ENCODE measurements around the gene AHNAK.
"Not testable (repeated sequence)": the region's sequence is repeated elsewhere in the genome, so short reads cannot be mapped to it uniquely, and the experiment has no call there.

The AHNAK gene

DNA sequence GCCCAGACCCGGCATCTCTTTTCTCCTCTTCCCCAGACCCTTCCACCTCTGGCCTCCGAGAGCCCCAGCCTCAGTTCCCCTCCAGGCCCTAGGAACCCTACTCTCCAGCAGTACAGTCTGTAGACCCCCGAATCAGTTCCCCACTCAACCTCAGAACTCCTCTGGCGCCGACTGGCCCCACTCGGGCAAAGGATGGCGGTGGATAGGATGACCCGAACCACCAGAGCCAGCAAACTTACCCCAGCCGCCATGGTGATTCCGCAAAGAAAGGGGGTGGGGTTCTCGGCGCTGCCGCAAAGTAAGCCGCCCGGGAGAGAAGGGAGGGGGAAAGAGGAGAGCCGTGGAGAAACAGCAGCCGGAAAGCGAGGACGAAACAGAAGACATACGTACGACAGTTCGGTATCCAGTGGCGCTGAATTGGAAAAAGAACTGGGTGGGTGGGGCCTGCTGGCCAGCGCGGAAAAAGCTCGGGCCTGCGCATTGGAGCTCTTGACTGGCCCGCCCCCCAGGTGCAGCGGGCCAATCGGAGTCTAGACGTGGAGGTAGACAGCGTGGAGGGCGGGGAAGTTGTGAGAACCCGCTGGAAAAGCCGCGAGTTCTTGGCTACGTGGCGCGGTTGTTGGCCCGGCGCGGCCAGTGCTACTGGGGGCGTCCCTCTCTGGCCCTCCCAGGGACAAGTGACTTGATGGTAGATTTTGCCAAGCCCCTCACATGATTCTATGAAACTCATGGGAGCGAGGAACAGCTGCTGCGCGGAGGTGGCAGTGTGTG is 27.2 kb upstream of the AHNAK start, which contains the start of gene EEF1G:
EEF1G (minus strand) TSS at position 300 of the 771 bp plus-strand sequence; CDS start at position 251, 49 bp downstream.
- DNase-seq (ENCODE audit: low read depth, low spot score), result peak; percentile 100

DNA sequence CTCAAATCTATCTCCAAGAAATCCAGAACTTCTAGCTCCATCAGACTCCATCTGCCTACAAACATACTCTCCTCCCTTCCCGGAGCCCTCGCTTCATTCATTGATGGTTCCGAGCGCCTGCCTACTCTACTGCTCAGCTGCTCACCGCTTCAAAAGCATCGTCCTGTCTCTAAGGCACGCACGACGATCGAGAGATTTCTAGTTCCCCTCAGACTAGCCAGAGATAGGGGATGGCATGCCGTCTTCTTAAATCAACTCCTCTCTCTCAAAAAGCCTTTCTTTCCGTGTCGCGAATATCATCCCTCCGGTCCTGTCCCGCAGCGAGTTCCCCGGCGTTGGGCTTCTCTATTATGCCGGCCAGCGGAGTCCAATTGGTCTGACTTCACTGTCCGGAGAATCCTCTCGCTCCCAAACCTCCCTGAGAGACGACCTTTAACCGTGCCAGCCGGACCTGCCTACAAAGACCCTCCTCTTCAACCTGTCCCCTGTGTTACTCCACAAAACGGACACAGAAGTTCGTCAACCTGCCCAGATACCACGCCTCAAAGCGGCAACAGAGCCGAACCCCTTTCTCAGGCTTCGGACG is 26.5 kb upstream of the AHNAK start:
- no peak for DNase-seq (ENCODE audit: low read depth, low spot score)

DNA sequence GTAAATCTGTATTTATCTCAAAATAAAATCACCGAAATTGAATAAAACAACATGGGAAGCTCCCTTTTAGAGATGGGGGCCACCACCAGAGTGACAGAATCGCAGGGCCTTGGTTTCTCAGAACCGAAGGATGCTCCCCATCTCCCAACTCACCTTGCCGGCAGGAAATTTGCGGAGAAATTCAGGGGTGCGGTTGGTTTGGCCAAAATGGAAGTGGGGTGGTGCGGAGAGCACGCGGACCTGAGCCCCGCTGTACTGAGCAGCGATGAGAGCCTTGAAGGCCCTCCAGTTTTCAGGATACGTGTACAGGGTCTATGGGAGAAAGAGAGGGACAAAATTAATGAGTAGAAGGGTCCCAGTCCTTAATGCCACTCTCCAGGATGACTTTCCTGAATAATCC is 25.8 kb upstream of the AHNAK start:
- no peak for DNase-seq (ENCODE audit: low read depth, low spot score)

DNA sequence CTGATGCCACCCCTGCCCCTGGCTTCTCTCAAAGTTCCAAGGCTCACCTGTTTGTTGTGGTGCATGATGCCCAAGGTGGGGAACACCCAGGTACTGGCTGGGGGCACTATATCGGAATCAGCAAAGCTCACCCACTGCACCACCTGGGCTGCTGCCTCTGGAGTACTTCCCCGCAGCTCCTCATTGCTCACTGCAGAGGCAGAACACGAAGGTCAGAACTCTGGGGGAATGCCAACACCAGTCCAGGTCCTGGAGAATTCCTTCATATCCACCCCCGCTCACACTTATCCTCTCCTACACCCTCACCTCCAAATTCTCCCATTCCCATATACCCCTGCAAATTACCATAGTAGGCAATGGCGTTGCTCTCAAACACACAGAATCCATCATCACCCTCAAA is 24.9 kb upstream of the AHNAK start:
- not testable (repeated sequence) for DNase-seq (ENCODE audit: low read depth, low spot score)

DNA sequence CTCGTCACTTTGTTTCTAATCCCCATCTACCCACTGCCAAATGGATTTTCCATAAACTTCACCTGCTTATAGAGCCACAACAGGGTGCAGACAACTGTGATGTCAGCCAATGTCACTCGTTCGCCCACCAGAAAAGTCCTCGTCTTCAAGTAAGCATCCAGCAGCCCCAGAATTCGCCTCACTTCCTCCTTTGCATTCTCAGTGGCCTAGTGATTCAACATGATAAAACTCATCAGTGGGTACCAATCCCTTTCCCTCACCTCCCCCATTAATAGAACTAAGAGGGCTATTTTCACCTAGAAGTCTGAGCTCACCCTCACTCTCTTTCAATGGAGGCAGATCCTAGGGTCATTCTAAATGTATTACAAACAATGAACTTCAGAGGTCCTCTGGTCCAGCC is 24.3 kb upstream of the AHNAK start:
- DNase-seq (ENCODE audit: low read depth, low spot score), result not testable (repeated sequence)

DNA sequence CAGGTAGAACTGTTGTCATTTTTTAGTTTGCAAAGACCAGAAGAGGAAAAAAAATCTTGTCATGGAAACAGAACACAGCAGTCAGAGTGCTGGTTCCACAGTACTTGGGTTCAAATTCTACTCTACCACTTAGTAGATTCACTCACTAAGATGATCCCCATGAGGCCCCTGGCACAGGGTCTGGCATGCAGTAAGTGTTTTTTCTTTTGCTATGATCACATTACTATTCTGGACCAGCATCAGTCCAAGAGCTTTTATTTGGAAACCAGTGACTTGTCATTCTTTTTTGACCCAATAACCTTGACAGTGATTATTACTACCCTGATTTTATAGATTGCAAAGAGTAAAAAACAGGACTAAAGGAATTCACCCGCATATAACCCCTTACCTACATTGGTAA is 23.0 kb upstream of the AHNAK start:
- no peak for DNase-seq (ENCODE audit: low read depth, low spot score)

DNA sequence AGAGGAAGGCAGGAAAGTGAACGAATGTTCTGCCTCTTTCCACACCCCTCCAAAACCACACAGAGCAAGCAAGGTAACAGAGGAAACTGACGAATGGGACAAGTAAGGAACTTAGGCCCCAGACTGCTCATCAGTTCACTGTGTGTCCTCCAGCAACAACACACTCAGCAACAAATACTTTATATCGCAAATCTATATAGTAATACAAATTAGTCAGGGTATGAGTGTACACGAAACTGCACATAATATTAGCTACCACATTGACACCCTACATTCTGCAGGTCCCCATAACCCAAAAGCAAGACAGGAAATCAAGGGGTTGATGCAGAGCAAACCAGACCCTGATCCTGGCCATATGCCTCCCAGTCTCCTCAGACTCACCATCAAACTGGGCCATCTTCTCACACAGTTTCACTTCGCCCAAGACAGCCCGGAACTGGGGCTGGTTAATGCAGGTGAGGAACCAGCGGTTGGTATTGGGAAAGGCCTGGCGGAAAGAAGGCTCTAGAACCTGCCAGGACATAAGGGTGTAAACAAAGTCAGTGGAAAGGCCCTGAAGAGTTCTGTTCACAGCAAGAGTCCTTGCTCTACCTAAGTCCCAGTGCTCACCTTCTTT is 20.5 kb upstream of the AHNAK start:
- no peak for DNase-seq (ENCODE audit: low read depth, low spot score)

DNA sequence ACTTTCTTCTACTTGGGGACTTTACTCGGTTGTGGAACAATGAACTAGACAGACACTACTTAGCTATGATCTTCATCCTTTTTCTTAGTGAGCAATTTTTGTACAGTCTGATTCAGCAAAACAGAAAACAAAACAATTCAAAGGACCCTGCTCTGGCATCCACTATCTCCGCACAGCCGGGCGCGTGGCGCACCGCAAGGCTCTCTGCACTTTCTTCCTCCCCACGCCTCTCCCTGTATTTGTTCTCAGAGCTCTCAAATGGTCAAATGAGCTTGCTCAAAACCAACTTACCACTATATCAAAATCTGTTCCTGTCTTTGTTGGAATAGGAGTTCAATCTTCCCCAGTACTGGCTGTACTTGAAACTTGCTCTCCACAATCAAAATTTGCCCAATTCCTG is 19.6 kb upstream of the AHNAK start:
- no peak for DNase-seq (ENCODE audit: low read depth, low spot score)

DNA sequence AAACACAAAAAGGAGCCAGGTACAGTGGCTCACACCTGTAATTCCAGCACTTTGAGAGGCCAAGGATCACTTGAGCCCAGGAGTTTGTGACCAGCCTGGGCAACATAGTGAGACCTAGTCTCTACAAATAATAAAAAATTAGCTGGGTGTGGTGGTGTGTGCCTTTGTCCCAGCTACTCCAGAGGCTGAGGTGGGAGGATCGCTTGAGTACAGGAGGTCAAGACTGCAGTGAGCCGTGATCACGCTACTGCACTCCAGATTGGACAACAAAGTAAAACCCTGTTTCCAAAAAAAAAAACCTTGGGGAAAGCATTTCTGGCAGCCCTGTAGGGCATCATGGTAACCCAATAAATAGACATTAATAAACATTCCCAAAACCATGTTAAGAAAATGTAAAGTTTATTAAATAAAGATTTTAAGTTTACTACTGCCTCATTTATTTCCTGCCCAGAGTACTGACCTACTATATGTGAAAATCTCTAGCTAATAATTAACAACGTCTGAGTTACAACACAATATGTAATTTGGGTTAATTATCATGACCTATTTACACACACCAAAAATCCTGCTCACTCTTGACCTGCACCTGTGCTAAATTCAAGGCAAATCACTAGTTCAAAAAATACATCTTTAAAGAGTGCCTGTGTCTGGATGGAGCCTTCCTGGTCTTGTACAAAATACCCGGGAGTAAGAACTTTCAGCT is 18.6 kb upstream of the AHNAK start:
- DNase-seq (ENCODE audit: low read depth, low spot score), result no peak

DNA sequence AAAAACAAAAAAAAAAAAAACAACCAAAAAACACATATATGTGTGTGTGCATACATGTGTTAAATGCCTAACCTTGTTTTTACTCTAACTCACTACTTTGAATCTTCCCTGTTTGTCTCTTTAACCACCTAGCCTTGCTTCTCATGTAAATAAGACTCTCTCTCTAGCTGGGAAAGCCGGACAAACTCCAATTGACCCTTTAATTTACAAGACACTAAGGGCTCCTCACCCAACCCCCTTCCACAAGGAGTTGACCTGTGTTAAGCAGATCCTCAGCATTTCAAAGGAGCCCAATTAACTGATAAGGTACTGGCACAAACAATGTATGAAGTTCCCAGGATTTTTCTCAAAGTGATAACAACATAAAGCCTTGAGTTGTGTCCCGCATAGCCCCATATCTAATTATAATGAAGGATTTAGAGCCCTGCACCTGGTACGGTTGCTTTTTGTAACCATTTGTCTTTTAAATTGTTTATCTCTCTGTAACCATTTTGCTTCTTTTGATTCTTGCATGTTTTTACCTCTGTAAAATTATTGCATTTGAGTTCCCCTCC is 15.1 kb upstream of the AHNAK start:
- not testable (repeated sequence) for DNase-seq (ENCODE audit: low read depth, low spot score)

DNA sequence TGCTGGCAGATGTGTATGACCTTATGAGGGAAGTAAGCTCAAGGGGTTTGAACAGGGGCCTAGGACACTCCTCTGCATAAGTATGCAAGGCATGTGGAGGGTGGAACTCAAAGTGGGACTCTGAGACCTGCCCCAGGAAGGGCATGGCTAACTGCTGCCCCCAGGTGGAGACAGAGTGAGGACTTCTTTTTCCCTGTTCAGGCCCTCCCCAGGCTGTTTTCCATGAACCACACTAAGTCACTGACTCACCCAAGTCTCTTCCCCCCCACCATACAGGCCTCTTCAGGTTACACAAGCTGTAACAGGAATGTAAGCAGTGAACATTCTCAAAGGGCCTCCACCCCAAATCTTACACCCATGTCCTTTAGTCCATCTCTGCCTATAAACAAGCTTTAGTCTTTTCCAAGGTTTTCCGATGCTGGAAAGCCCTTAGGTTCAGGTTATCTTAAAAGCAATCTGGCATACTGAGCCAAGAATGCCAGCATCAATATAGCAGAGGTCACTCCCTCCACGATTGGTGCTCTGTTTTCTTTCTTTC is 14.0 kb upstream of the AHNAK start:
- DNase-seq (ENCODE audit: low read depth, low spot score), result peak; percentile 93

DNA sequence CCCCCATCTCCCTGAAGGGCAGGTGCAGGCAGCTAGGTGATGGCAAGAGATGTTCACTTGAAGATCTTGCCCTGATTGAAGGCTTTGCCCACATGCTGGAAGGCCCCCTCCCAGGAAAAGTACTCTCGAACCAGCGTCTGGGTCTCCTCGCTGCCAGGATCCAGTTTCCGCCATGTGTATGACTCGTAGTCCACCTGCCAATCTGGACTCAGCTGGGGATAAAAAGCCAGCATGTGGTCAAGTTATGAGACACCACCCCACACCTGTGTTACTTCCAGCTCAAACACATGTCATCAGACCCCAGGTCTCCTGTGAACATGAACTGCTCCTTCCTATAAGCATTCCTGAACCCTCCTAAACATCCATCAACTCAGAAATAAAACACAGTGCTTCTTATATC is 13.0 kb upstream of the AHNAK start:
- DNase-seq (ENCODE audit: low read depth, low spot score), result not testable (repeated sequence)

DNA sequence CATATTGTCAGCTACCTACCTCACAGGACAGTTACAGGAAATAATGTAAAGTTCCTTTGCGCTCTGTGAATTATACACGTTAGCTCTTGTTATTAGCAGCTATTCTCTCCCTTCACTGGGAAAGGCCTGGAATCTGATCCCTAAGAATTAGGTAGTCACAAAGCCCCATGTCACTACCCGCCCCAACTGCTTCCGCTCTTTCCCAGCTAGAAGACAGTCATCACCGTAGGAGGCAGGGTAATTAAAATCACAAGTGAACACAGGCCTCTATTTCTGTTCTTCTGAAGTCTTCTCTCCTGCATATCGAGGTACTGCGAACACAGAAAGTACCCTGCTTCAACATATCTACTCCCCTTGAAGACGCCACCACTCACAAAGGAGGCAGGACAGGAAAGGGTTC is 12.6 kb upstream of the AHNAK start:
- DNase-seq (ENCODE audit: low read depth, low spot score), result no peak

DNA sequence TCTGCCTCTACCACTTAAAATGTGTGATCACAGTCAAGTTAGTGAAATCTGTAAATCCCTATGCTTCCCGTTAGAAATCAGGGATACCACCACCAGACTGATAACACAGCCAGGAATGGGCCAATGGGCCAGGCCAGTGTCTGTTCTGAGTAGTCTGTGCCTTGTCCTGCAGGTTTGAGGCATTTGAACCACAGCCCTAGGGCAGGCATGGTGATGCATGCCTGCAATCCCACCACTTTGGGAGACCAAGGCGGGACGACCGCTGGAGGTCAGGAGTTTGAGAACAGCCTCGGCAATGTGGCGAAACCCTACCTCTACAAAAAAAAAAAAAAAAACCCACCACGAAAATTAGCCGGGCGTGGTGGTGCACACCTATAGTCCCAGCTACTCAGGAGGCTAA is 12.1 kb upstream of the AHNAK start:
- DNase-seq (ENCODE audit: low read depth, low spot score), result no peak

DNA sequence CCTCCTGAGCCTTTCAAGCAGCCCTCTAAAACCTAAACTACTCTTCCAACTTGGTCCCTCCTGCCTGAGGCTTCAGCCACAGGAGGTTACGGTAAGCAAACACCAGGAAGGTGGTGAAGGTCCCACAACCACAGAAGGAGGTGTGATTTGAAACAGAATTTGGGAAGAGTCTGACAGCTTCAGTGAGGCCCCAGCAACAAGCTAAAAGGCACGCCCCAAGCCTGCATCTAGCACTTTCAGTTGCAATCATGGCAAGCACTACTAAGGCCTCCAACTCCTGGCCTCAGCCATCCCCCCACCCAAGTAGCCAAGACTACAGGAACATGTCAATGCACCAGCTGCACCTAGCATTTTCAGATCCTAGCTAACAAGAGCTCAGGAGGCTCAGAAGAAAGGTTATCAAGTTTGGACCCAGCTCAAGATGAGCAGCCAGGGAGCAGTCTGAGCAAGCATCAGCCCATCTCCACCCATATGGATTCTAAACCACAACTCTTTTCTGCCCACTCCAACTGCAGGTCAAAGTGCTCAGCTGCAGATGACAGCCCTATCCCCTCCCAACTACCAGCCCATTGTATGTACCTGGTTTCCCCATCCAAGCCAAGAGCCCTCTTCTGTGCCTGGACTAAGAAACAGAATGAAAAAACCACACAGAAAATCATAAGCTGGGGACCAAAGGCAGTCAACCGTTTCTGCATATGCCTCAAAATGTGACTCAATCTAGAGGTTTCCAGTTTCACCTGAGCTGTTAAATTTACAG is 10.4 kb upstream of the AHNAK start:
- no peak for DNase-seq (ENCODE audit: low read depth, low spot score)

DNA sequence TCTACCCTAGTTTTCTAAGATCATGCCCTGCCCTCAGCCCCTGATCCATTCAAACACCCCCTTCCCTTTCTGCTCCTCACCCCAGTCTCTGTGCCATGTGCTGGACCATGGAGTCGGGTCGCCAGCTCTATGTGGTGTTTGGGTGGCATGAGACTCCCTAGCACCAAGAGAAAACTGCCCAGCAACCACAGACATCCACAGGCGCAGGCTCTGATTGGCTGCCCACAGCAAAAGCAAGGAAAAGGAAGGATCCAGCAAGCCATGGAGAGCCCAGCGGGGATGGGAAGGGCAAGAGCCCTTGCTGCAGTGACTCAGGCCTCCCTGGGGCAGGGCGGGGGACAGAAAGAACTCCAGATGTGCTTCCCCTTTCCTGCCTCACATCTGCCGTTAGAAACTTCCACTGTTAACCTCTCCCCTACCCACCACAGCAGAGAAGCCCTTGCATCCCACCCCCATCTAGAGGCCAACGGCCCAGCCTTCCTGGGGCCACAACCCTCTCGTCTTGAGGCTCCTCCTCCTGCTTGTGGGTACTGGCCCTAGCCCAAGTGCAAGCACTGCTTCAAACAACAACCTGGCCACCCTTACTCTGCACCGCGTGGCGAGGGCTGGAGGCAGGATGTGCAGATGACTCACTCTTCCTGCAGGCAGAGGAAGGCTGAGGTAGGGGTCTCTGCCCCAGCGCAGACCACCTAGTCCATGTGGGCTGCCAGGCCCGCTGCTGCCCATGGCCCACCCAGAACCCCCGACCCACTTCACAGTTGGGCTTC is 9.7 kb upstream of the AHNAK start:
- no peak for DNase-seq (ENCODE audit: low read depth, low spot score)

DNA sequence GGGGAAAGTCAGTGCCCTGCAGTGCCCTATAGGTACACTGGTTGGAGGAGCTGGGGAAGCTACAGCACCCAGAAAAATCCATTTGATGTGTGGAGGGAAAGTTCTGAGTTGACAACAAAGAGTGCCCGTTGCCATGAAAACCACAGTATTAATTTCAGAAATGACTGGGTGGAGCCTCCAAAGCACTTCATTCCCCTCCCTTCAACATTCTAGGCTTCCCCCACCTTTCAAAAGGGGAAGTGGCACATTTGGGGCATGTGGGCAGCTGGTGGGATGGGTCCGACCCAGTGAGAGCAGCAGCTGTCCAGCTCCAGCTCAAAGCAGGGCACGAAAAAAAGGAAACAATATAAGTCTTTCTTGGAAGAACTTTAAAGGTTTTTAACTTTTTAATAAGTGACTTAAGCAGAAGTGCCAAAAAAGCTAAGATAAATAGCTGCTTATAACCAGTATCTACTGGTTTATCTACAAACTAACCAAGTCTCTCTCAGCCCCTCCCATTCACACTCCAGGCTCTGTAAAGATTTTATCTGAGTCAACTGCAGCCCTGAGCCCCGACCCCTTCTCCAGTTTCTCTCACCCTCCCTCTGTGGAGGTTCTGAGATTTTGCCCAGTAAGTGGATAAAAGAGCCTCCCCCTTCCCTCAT is 9.0 kb upstream of the AHNAK start:
- DNase-seq (ENCODE audit: low read depth, low spot score), result no peak

DNA sequence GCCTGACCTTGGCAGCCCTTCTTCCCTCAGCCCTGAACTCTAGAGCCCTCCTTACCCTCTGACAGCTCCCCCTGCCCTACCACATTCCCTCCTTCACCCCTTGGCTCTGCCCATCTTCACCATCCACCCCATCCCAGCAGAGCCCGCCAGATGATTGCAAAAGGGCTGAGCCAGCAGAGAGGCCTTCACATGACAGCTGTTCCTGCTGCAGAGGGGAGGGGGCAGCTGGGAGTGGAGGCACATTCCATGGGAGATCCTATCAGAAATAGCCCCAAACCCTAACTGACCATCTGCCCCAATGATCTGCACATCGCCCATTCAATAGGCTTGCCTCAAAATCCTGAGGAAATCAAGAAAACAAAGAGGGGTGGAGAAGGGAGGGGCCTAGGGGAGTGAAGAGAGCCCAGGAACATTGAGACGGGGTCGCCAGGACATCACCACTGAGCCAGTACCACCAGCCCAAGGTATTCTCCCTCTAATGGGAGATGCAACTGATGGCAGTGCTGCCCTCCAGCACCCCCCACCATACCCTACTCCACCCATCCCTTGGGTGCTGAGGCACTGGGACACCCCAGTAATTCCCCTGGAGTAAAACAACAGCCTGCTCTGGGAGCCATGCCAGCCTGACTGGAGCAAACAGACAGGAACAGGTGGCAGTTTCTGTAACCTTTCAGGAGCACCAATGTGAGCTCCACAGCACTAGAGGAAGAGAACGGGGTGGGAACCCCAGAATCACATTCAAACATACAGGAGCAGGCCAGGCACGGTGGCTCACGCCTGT is 8.0 kb upstream of the AHNAK start:
- DNase-seq (ENCODE audit: low read depth, low spot score), result no peak

DNA sequence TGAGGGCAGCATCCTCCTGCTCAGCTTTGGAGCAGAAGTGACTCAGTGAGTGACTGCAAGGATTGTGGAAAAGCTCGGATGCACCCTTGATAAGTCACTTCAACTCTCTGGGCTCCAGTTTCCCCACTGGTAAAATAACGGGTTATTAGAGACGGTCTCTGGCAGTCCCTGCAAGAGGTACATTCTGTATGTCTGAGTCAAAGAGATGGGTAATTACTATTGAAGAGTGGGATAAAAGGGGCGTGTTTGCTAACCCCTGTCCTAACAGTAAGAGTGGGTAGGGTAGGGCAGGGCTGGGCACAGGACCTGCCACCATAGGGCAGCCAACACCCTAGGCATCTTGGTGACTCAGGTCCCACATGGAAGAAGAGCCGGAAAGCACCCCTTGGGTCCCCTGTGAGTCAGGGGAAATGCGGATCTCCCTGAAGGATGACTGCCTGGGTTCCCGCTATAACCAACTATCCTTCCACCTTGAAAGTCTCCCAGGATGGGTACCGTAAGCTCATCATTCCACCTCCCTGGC is 7.3 kb upstream of the AHNAK start:
- DNase-seq (ENCODE audit: low read depth, low spot score), result no peak

Measured in iPS DF 19.7 (cell line).